ENCODE results near the gene TMEM184A.

DNA sequence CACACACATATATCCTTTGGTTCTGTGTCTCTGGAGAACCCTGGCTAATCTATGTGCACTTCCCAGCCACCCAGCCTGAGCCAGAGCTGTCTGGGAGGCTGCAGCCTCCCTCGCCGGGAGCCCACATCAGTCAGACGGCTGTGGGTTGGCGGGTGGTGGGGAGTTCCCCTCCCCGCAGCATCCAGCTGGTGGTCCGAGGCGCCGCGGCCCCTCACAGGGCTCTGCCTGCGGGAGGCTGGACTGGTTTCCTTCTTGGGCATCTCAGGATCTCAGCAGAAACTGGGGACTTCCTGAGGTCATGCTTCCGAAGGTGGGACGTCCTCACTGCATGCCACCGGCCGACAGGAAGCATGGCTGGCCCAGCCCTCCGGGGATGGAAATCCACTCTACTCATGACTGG, 35.9 kb upstream of the TMEM184A start:
- TF ChIP-seq, protein P1, sequence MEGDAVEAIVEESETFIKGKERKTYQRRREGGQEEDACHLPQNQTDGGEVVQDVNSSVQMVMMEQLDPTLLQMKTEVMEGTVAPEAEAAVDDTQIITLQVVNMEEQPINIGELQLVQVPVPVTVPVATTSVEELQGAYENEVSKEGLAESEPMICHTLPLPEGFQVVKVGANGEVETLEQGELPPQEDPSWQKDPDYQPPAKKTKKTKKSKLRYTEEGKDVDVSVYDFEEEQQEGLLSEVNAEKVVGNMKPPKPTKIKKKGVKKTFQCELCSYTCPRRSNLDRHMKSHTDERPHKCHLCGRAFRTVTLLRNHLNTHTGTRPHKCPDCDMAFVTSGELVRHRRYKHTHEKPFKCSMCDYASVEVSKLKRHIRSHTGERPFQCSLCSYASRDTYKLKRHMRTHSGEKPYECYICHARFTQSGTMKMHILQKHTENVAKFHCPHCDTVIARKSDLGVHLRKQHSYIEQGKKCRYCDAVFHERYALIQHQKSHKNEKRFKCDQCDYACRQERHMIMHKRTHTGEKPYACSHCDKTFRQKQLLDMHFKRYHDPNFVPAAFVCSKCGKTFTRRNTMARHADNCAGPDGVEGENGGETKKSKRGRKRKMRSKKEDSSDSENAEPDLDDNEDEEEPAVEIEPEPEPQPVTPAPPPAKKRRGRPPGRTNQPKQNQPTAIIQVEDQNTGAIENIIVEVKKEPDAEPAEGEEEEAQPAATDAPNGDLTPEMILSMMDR (conservative IDR thresholded peaks at IDR 0.05) = no peak
- TF ChIP-seq EZH2 (IDR thresholded peaks at IDR 0.05; ENCODE audit: low read depth) = no peak

All from PC-9 (cell line).